Measurements from ENCODE around the gene AGO3.

GRCh38 chr1:35881850-35882273 lies 49.0 kb upstream of the AGO3 start:
- no peak for TF ChIP-seq POLR2A (IDR thresholded peaks at IDR 0.05)
- TF ChIP-seq CTCF (IDR thresholded peaks at IDR 0.05): no peak
- TF ChIP-seq POLR2AphosphoS5 (IDR thresholded peaks at IDR 0.05): no peak
- TF ChIP-seq EP300 (IDR thresholded peaks at IDR 0.05): no peak
